GM23338 (cell line): Measurements from ENCODE around the gene C1QTNF8. TPM values are rescaled to one million over a fixed set of nuclear protein-coding genes. Genes with fewer than 3 reads are reported as not detected.

Source experiments
- ATAC-seq: fragments of 200-7000 bp; cut with Tn5 transposase; 3 replicates; pipeline ENCODE4 v1.9.1; 2020
- DNase-seq: peaks from one replicate; pipeline ENCODE4 v3.0.0-alpha.2; 2015; ENCODE audit warnings: low spot score
- H2AFZ ChIP-seq: fragments of 200-600 bp; sonication (generic); 2 replicates; pipeline ENCODE4 v1.8.0; 2016; ENCODE audit warnings: antibody characterized with exemption, mild to moderate bottlenecking, moderate library complexity
- H3F3A ChIP-seq: fragments of 200-600 bp; sonication (generic); replicated peaks from 2 replicates; pipeline ENCODE4 v1.8.0; 2017; ENCODE audit warnings: antibody characterized with exemption, mixed run types, low read depth
- H3K27ac ChIP-seq: fragments of 200-600 bp; sonication (generic); 2 replicates; pipeline ENCODE4 v1.6.1; 2016; ENCODE audit warnings: low read depth
- H3K27me3 ChIP-seq: fragments of 200-600 bp; sonication (generic); 2 replicates; pipeline ENCODE4 v1.8.0; 2016; ENCODE audit warnings: mild to moderate bottlenecking, mixed run types, moderate library complexity; ENCODE audit not compliant: insufficient read depth
- H3K36me3 ChIP-seq: fragments of 200-600 bp; sonication (generic); 2 replicates; pipeline ENCODE4 v1.8.0; 2016; ENCODE audit warnings: mild to moderate bottlenecking; ENCODE audit not compliant: insufficient read depth
- H3K4me1 ChIP-seq: fragments of 200-600 bp; sonication (generic); 2 replicates; pipeline ENCODE4 v1.8.0; 2016; ENCODE audit warnings: mild to moderate bottlenecking, moderate library complexity; ENCODE audit not compliant: insufficient read depth
- H3K4me2 ChIP-seq: fragments of 200-600 bp; sonication (generic); 2 replicates; pipeline ENCODE4 v1.7.1; 2017; ENCODE audit warnings: mixed run types
- H3K4me3 ChIP-seq: fragments of 200-600 bp; sonication (generic); 2 replicates; pipeline ENCODE4 v1.6.1; 2016; ENCODE audit warnings: mixed run types
- H3K79me2 ChIP-seq: fragments of 200-600 bp; sonication (generic); replicated peaks from 2 replicates; pipeline ENCODE4 v1.8.0; 2017; ENCODE audit warnings: mild to moderate bottlenecking; ENCODE audit not compliant: insufficient read depth
- H3K9me2 ChIP-seq: fragments of 200-600 bp; sonication (generic); 2 replicates; pipeline ENCODE4 v1.8.0; 2017; ENCODE audit not compliant: insufficient read depth
- H4K20me1 ChIP-seq: fragments of 200-600 bp; sonication (generic); replicated peaks from 2 replicates; pipeline ENCODE4 v1.8.0; 2017; ENCODE audit warnings: mild to moderate bottlenecking; ENCODE audit not compliant: insufficient read depth
- H3K27ac Mint-ChIP-seq: 2 replicates; pipeline ENCODE4 v1.8.0; 2020; ENCODE audit warnings: inconsistent platforms, mild to moderate bottlenecking, moderate library complexity, mixed read lengths
- H3K27me3 Mint-ChIP-seq: 3 replicates; pipeline ENCODE4 v1.8.0; 2022; ENCODE audit warnings: low read depth, mild to moderate bottlenecking, moderate library complexity, mixed read lengths, inconsistent platforms; ENCODE audit not compliant: insufficient read depth, poor library complexity
- H3K36me3 Mint-ChIP-seq: 3 replicates; pipeline ENCODE4 v1.8.0; 2021; ENCODE audit warnings: low read depth, mild to moderate bottlenecking, inconsistent platforms, moderate library complexity, mixed read lengths
- H3K4me1 Mint-ChIP-seq: 3 replicates; pipeline ENCODE4 v1.8.0; 2020; ENCODE audit warnings: mild to moderate bottlenecking, inconsistent platforms, mixed read lengths
- H3K4me3 Mint-ChIP-seq: 3 replicates; pipeline ENCODE4 v1.8.0; 2021; ENCODE audit warnings: moderate library complexity, mild to moderate bottlenecking, inconsistent platforms, mixed read lengths
- H3K9me3 Mint-ChIP-seq: 3 replicates; pipeline ENCODE4 v1.8.0; 2020; ENCODE audit warnings: moderate library complexity, mild to moderate bottlenecking, inconsistent platforms, mixed read lengths
- CREB1 ChIP-seq: fragments of 250-450 bp; sonication (Bioruptor Pico); IDR thresholded peaks from 2 replicates; pipeline ENCODE4 v1.5.0; 2020; ENCODE audit warnings: low read depth, mild to moderate bottlenecking, moderate library complexity
- CTCF ChIP-seq, 2 experiments: fragments of 200-600 bp in 1 of 2; sonication (generic) in 1 of 2; conservative IDR thresholded peaks; 2 replicates each; pipeline versions ENCODE4 v1.5.1 to v1.6.1; 2016 to 2017; ENCODE audit warnings: antibody characterized with exemption in 2 of 2, low read depth in 2 of 2, mild to moderate bottlenecking in 2 of 2, moderate library complexity in 1 of 2
- ETS1 ChIP-seq: IDR thresholded peaks from 2 replicates; pipeline ENCODE4 v1.6.1; 2016; ENCODE audit warnings: antibody characterized with exemption
- EZH2 ChIP-seq: fragments of 200-600 bp; sonication (generic); IDR thresholded peaks from one replicate; pipeline ENCODE4 v1.8.0; 2017; ENCODE audit warnings: antibody characterized with exemption, mild to moderate bottlenecking, low read depth; ENCODE audit not compliant: unreplicated experiment
- JUNB ChIP-seq: IDR thresholded peaks from one replicate; pipeline ENCODE4 v1.6.1; 2016; ENCODE audit warnings: antibody characterized with exemption; ENCODE audit not compliant: unreplicated experiment
- NANOG ChIP-seq: IDR thresholded peaks from 2 replicates; pipeline ENCODE4 v1.6.1; 2016; ENCODE audit warnings: antibody characterized with exemption, borderline replicate concordance
- POLR2AphosphoS5 ChIP-seq: IDR thresholded peaks from 2 replicates; pipeline ENCODE4 v1.6.1; 2016; ENCODE audit warnings: antibody characterized with exemption, low read depth
- REST ChIP-seq: IDR thresholded peaks from one replicate; pipeline ENCODE4 v1.6.1; 2018; ENCODE audit warnings: antibody characterized with exemption; ENCODE audit not compliant: unreplicated experiment
- STAT1 ChIP-seq: IDR thresholded peaks from one replicate; pipeline ENCODE4 v1.6.1; 2016; ENCODE audit warnings: antibody characterized with exemption; ENCODE audit not compliant: unreplicated experiment
- ZNF114 ChIP-seq: fragments of 250-450 bp; sonication (Bioruptor Pico); IDR thresholded peaks from 2 replicates; pipeline ENCODE4 v1.5.0; 2020; ENCODE audit warnings: mild to moderate bottlenecking, moderate library complexity
- ZNF331 ChIP-seq: fragments of 250-450 bp; sonication (Bioruptor Pico); IDR thresholded peaks from 2 replicates; pipeline ENCODE4 v1.5.0; 2020; ENCODE audit warnings: low read depth, mild to moderate bottlenecking, moderate library complexity
- polyA plus RNA-seq: library from polyadenylated mRNA; unstranded; fragments of >200 nt; fragmentation: Nextera tagmentation; extraction: Ambion mirVana; gene quantifications from 2 replicates; pipeline ENCODE4 v1.2.1, GENCODE V29; 2016
- total RNA-seq: library from RNA; depleted of rRNA; stranded (reverse); fragments of >200 nt; shearing (Covaris generic); gene quantifications from 2 replicates; pipeline ENCODE4 v1.2.3, GENCODE V29; 2014

C1QTNF8 gene
- total and polyA plus RNA-seq, 2 experiments from 2014 or later, result not detected

- Histone ChIP-seq H3F3A (no peaks in the 10 kb centered on the region), H3K27ac (no peak overlapping the region), H3K36me3 (no peaks in the 10 kb centered on the region), H3K4me1 (no peaks in the 10 kb centered on the region), H3K4me3 (no peak overlapping the region), H3K27me3 (no peaks in the 10 kb centered on the region), H2AFZ (no peak overlapping the region), H3K9me2 (no peaks in the 10 kb centered on the region), H3K79me2 (no peaks in the 10 kb centered on the region), H3K4me2 (no peak overlapping the region), H4K20me1 (no peaks in the 10 kb centered on the region)
- no peaks in the 10 kb centered on the region; the same call in 2 of the 3 replicates for H3K4me1 Mint-ChIP-seq
- peaks cover 3% of the 10 kb centered on the region; the same call in 1 of the 3 replicates for H3K36me3 Mint-ChIP-seq
- peaks cover 3% of the 10 kb centered on the region for H3K9me3 Mint-ChIP-seq
- ATAC-seq (no peak), DNase-seq (no peak)
- H3K4me3 Mint-ChIP-seq, result no peak overlapping the region
- TF ChIP-seq EZH2, result no peak
- TF ChIP-seq STAT1, result no peak
- no peak for TF ChIP-seq ETS1
- peaks cover 5% of the 10 kb centered on the region for H3K27me3 Mint-ChIP-seq
- H3K27ac Mint-ChIP-seq, result no peak overlapping the region
Measured at GRCh38 chr16:1042049-1042744, 53.8 kb downstream of the C1QTNF8 start.

- H3K9me2 ChIP-seq, result no peaks in the 10 kb centered on the region
- no peak overlapping the region for H3K4me2 ChIP-seq
- Mint-ChIP-seq H3K27me3 (peaks cover 5% of the 10 kb centered on the region), H3K27ac (no peak overlapping the region), H3K9me3 (peaks cover 3% of the 10 kb centered on the region), H3K4me3 (no peak overlapping the region), H3K36me3 (peaks cover 3% of the 10 kb centered on the region; the same call in 1 of the 3 replicates), H3K4me1 (no peaks in the 10 kb centered on the region; the same call in 2 of the 3 replicates)
- no peaks in the 10 kb centered on the region for H3F3A ChIP-seq
- no peak for DNase-seq
- H3K4me3 ChIP-seq, result no peak overlapping the region
- H3K79me2 ChIP-seq, result no peaks in the 10 kb centered on the region
- H3K27me3 ChIP-seq, result no peaks in the 10 kb centered on the region
- no peak overlapping the region for H3K27ac ChIP-seq
- no peaks in the 10 kb centered on the region for H3K4me1 ChIP-seq
- no peaks in the 10 kb centered on the region for H3K36me3 ChIP-seq
- no peaks in the 10 kb centered on the region for H4K20me1 ChIP-seq
- H2AFZ ChIP-seq, result no peak overlapping the region
- no peak for ATAC-seq
- TF ChIP-seq ZNF114 (CRISPR knock-in tag) (no peak), CREB1 (CRISPR knock-in tag) (no peak), JUNB (no peak), ETS1 (no peak), REST (no peak), EZH2 (no peak), CTCF (conservative IDR thresholded peaks at IDR 0.05; ENCODE audit: low read depth in 2 of 2) (no peak), POLR2AphosphoS5 (no peak), NANOG (no peak), ZNF331 (CRISPR knock-in tag) (no peak)
Measured at GRCh38 chr16:1040346-1040745, 55.7 kb downstream of the C1QTNF8 start.
